Activated B cell treated with CpG ODN at 0.5 μM for 24 hours (primary cell): ENCODE measurements around the gene SLCO3A1. TPM values are rescaled to one million over a fixed set of nuclear protein-coding genes. Genes with fewer than 3 reads are reported as not detected.

Experiments
- ATAC-seq: fragments of 200-7000 bp; cut with Tn5 transposase; one replicate; pipeline ENCODE4 v1.10.0; 2021; ENCODE audit warnings: low read depth, mild to moderate bottlenecking, moderate library complexity
- CTCF ChIA-PET: fragments of 350-600 bp; sonication (Branson Sonifier 250); formaldehyde crosslinking; loops from one replicate; lab custom pipeline; 2021; ENCODE audit warnings: antibody characterized with exemption; lab: Charles Lee
- POLR2A ChIA-PET: fragments of 350-600 bp; sonication (Branson Sonifier 250); formaldehyde crosslinking; loops from one replicate; lab custom pipeline; 2021; ENCODE audit warnings: antibody characterized with exemption; lab: Charles Lee
- DNase-seq: peaks from one replicate; pipeline ENCODE4 v3.0.0; 2022
- H3K27ac Mint-ChIP-seq: one replicate; pipeline ENCODE4 v1.8.0; 2020; ENCODE audit warnings: mixed read lengths
- H3K27me3 Mint-ChIP-seq: one replicate; pipeline ENCODE4 v1.8.0; 2021; ENCODE audit warnings: mixed read lengths
- H3K36me3 Mint-ChIP-seq: one replicate; pipeline ENCODE4 v1.8.0; 2021; ENCODE audit warnings: low read depth, mixed read lengths
- H3K4me1 Mint-ChIP-seq: one replicate; pipeline ENCODE4 v1.8.0; 2021; ENCODE audit warnings: mixed read lengths
- H3K4me3 Mint-ChIP-seq: one replicate; pipeline ENCODE4 v1.8.0; 2020; ENCODE audit warnings: mild to moderate bottlenecking, mixed read lengths
- H3K9me3 Mint-ChIP-seq: one replicate; pipeline ENCODE4 v1.8.0; 2020; ENCODE audit warnings: mixed read lengths
- CTCF ChIP-seq: fragments of 200-600 bp; IDR thresholded peaks from one replicate; pipeline ENCODE4 v1.8.0; 2022; ENCODE audit warnings: antibody characterized with exemption, mild to moderate bottlenecking
- intact Hi-C: fragments of 100-400 bp; cut with micrococcal nuclease; formaldehyde crosslinking; loops from one replicate; pipeline ENCODE4 v1.15.1; 2024
- total RNA-seq: library from RNA; stranded (reverse); gene quantifications from 2 replicates; pipeline ENCODE4 v1.2.3, GENCODE V29; 2022

Gene SLCO3A1
- total RNA-seq, 1 donor from 2014 or later, result 0.82 TPM

GRCh38 chr15:91866371-91866905 lies 12.9 kb downstream of the SLCO3A1 start:
- Mint-ChIP-seq H3K4me3 (no peak overlapping the region), H3K36me3 (no peaks in the 10 kb centered on the region), H3K27ac (no peak overlapping the region), H3K27me3 (peaks cover 23% of the 10 kb centered on the region), H3K9me3 (no peaks in the 10 kb centered on the region), H3K4me1 (peaks cover 10% of the 10 kb centered on the region)
- no peak for TF ChIP-seq CTCF
- intact Hi-C loops, result no loop called here
- no peak for ATAC-seq
- ChIA-PET CTCF (no interaction called here), POLR2A (no interaction called here)
- no peak for DNase-seq

- H3K27ac Mint-ChIP-seq, result no peak overlapping the region
- CTCF ChIA-PET, result no interaction called here
- ATAC-seq, result no peak
- intact Hi-C loops, result no loop called here
- peaks cover 8% of the 10 kb centered on the region for H3K4me1 Mint-ChIP-seq
- no peaks in the 10 kb centered on the region for H3K36me3 Mint-ChIP-seq
- POLR2A ChIA-PET, result no interaction called here
- H3K4me3 Mint-ChIP-seq, result no peak overlapping the region
- H3K27me3 Mint-ChIP-seq, result peaks cover 23% of the 10 kb centered on the region
- no peak for TF ChIP-seq CTCF
- no peak for DNase-seq
- no peaks in the 10 kb centered on the region for H3K9me3 Mint-ChIP-seq
Observed at GRCh38 chr15:91866971-91867372, 13.5 kb downstream of the SLCO3A1 start.

- intact Hi-C loops, result no loop called here
- Mint-ChIP-seq H3K4me3 (no peak overlapping the region), H3K9me3 (no peaks in the 10 kb centered on the region), H3K4me1 (peaks cover 8% of the 10 kb centered on the region), H3K27ac (no peak overlapping the region), H3K27me3 (peaks cover 23% of the 10 kb centered on the region), H3K36me3 (no peaks in the 10 kb centered on the region)
- no peak for DNase-seq
- ChIA-PET POLR2A (no interaction called here), CTCF (no interaction called here)
- no peak for ATAC-seq
- TF ChIP-seq CTCF, result no peak
Observed at GRCh38 chr15:91867581-91868026, 14.1 kb downstream of the SLCO3A1 start.

GRCh38 chr15:91870876-91871537 lies 17.5 kb downstream of the SLCO3A1 start:
- Mint-ChIP-seq H3K27ac (no peak overlapping the region), H3K4me3 (no peak overlapping the region), H3K27me3 (peaks cover 8% of the 10 kb centered on the region), H3K9me3 (no peaks in the 10 kb centered on the region), H3K4me1 (no peaks in the 10 kb centered on the region), H3K36me3 (no peaks in the 10 kb centered on the region)
- TF ChIP-seq CTCF, result no peak
- ATAC-seq (no peak), DNase-seq (no peak)
- ChIA-PET POLR2A (no interaction called here), CTCF (no interaction called here)
- intact Hi-C loops, result no loop called here

GRCh38 chr15:91871837-91872236 lies 18.3 kb downstream of the SLCO3A1 start:
- ChIA-PET POLR2A (no interaction called here), CTCF (no interaction called here)
- Mint-ChIP-seq H3K4me1 (no peaks in the 10 kb centered on the region), H3K36me3 (no peaks in the 10 kb centered on the region), H3K4me3 (no peak overlapping the region), H3K27me3 (peaks cover 4% of the 10 kb centered on the region), H3K27ac (no peak overlapping the region), H3K9me3 (no peaks in the 10 kb centered on the region)
- intact Hi-C loops, result no loop called here
- DNase-seq, result no peak
- no peak for ATAC-seq
- no peak for TF ChIP-seq CTCF
